Sigmoid colon (tissue), 4 donors: Measurements from ENCODE around the gene PIK3R6.

Experiments
- EP300 ChIP-seq, 4 donors: sonication (generic); formaldehyde crosslinking; IDR thresholded peaks; one replicate each; pipeline ENCODE4 v1.6.1; 2017; ENCODE audit warnings: antibody characterized with exemption in 4 of 4
- POLR2A ChIP-seq, 2 donors: fragments of 450-650 bp; IDR thresholded peaks; one replicate each; pipeline ENCODE4 v1.6.1; 2016; ENCODE audit warnings: antibody characterized with exemption in 2 of 2, mild to moderate bottlenecking in 2 of 2, moderate library complexity in 2 of 2
- POLR2AphosphoS5 ChIP-seq, 4 donors: sonication (generic); formaldehyde crosslinking; IDR thresholded peaks; one replicate each; pipeline ENCODE4 v1.6.1; 2017; ENCODE audit warnings: antibody characterized with exemption in 4 of 4
- TF ChIP-seq, protein P1 (sequence below), 4 experiments: fragments of 450-650 bp in 3 of 4; fragments of 200-600 bp in 1 of 4; IDR thresholded peaks; one replicate each; pipeline ENCODE4 v1.5.1; 2016 to 2019; ENCODE audit warnings: antibody characterized with exemption in 4 of 4, mild to moderate bottlenecking in 3 of 4, moderate library complexity in 2 of 4

DNA sequence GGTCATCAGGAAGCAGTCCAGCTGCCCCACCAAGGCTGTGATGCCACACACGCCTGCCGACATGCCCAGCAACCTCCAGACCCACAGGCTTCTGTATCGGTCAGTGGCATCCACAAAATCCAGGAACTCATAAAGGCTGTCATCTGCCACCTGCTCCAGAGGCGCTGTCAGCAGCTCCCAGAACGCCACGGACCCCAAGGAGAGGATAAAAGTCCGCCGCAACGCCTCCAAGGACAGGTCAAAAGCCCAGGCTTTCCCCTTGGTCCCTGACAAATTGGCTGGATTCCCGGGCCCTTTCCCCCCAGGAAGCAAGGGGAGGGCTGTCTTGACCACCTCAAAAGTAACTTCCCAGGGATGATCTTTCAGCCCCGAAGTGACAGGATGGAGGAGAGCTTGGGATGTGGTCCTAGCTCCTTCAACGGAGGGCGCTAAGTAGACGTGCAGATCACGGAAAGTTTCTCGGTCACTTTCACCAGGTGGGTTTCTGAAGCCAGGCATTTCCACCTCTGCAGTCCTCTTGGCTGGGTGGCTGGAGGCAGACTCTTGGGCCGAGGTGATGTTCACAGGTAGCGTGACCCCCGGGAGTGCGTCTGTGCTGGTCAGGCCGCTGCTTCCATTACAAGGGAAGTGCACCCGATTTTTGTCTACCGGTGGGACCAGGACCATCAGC, 69.2 kb downstream of the PIK3R6 start:
- TF ChIP-seq, protein P1, sequence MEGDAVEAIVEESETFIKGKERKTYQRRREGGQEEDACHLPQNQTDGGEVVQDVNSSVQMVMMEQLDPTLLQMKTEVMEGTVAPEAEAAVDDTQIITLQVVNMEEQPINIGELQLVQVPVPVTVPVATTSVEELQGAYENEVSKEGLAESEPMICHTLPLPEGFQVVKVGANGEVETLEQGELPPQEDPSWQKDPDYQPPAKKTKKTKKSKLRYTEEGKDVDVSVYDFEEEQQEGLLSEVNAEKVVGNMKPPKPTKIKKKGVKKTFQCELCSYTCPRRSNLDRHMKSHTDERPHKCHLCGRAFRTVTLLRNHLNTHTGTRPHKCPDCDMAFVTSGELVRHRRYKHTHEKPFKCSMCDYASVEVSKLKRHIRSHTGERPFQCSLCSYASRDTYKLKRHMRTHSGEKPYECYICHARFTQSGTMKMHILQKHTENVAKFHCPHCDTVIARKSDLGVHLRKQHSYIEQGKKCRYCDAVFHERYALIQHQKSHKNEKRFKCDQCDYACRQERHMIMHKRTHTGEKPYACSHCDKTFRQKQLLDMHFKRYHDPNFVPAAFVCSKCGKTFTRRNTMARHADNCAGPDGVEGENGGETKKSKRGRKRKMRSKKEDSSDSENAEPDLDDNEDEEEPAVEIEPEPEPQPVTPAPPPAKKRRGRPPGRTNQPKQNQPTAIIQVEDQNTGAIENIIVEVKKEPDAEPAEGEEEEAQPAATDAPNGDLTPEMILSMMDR (IDR thresholded peaks at IDR 0.05), result no peak
- TF ChIP-seq POLR2A (IDR thresholded peaks at IDR 0.05), result no peak
- TF ChIP-seq POLR2AphosphoS5 (IDR thresholded peaks at IDR 0.05), result no peak
- TF ChIP-seq EP300 (IDR thresholded peaks at IDR 0.05), result no peak
